CD4-positive, alpha-beta T cell treated with Interleukin-17A for 1 hour (primary cell): Measurements from ENCODE around the gene COLEC12.
"Not testable (repeated sequence)": the region's sequence is repeated elsewhere in the genome, so short reads cannot be mapped to it uniquely, and the experiment has no call there.

ENCODE experiments used
- DNase-seq: peaks from one replicate; pipeline ENCODE4 v3.0.0-alpha.2; 2020

The COLEC12 gene

DNA sequence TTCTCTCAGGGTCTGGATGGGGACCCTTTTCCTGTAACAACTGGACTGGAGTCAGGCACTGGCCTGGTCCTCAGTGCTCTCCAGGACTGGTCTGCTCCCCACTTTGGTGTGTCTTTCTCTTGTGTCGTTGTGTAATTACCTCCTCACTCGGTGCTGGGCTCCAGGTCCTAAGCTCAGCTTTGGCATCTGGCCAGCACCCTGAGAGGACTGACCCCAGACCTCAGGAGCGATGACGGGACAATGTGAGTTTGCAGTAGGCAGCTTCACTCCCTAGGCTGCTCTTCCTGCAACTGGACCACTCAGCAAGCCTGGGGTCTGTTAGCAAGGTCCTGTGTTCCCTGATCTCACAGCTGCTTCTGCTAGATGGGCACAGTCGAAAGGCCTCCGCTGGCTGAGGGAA lies 93.8 kb downstream of the COLEC12 start:
- no peak for DNase-seq

DNA sequence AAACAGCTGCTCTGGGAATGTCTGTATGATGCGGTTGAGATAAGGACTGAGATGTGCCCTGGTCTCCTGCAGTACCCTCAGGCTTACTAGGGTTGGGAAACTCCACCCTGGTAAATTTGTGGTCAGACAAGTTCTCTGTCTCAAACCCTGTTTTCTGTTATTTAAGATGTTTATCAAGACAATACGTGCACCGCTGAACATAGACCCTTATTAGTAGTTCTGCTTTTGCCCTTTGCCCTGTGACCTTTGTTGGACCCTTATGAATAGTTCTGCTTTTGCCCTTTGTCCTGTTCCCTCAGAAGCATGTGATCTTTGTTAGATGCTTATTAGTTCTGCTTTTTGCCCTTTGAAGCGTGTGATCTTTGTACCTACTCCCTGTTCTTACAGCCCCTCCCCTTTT lies 95.5 kb downstream of the COLEC12 start:
- not testable (repeated sequence) for DNase-seq

DNA sequence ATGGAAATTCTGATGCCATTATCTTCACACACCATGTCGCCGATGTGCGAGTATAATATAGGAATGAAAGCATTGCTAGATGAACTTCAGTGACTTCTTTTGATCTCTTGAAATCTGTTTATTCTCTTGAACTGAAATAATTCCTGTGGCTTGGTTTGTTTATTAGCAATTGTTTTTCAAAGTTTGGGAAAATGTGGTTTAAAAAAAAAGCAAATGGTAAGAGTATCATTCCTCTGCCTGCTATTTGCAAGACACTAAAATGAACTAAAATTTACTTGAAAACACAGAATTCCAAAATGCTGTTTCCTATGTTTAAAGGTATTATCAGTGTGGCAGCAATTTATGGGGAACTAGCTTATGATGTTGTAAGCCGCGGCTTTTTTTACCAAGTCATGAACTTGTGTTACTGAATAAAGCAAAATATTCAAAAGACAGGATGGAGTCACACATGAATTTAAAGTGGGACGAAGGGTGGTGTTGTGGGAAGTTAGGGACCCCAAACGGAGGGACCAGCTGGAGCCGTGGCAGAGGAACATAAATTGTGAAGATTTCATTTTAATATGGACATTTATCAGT lies 96.4 kb downstream of the COLEC12 start:
- no peak for DNase-seq

DNA sequence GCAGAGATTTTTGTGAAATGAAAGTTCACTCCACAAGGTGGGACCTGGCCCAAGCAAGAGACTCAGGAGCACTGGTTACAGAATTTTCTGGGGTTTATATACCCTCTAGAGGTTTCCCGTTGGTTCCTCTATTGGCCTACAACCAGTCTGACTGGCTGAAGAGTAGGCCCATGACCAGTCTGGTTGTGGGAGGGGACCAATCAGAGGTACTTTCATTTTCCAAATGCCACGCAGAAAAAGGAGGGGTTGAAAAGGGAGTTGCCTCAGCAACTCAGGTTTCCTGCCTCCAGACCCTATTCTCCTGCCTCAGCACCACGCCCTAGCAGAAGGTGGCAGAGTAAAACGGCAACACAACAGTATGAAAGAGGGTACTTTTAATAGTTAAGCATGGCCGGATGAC lies 98.4 kb downstream of the COLEC12 start:
- DNase-seq, result no peak

DNA sequence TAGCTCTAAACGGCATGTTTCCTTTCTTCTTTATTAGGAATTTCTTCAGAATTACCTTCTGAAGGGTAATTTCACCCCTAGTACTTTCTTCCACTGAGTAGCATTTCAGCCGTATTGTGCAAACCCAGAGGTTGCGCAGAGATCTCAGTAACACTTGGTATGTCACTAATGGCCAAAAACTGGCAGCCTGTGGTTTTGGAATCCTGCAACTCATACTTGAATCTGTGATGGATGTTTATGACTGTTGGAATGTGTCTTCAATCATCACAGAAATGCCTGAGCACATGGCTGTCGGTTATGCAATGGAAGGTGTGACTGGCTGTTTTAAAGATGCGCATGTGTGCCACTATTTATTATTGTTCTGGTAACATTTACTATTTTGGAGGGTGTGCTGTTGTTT lies 100.0 kb downstream of the COLEC12 start:
- DNase-seq, result no peak

DNA sequence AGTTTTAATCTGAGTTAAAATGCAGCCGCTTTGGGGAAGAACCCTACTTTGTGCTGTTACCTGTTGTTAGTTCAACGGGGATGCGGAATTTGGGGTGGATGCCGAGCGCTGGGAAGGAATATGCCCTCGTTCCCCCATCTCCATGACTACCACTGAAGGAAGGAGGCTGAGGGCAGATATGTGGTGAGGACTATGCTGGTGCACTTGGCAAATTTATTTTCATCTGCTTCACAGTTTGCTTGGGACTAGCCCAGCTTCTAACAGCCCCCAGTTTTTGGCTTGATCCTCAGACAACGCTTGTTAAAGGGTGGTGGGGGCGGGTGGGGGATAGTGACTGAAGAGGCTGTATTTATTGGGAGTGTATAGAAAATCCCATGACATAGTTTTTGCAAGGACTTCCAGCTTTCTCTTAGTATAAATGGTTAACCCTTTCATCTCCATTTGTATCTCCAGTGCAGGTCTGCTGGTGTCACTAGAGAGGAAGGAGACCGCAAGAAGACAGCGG lies 100.8 kb downstream of the COLEC12 start:
- no peak for DNase-seq

DNA sequence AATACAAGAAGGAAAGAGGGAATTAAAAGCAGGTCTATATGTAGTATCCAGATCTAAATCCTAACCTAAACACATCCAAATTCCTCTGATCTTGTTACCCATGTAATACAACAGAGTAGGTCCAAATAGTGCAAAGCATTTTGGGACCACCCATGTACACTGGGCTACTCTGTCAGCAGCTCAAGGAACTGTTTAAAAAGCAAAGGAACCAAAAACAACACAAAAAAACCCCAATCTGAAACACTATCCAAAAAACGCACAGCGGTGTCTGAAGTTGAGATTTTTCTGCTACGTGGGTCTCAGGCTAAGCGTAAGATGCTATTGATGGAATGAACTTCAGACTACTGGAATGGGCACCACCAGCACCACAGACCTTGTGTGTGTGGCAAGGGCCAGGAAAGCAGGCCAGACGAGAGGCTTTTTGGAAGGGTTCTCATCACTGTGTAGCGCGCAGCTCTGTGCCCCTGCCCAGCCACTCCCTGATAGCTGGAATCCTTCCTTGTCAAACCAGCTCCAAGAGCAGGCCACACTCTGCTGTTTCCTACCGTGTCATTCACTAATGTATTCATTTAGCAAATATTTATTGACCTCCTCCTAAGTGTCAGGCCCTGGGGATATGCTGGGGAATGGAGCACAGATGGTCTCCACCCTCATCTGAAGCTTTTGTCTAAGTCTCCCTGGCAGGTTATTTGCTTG lies 101.4 kb downstream of the COLEC12 start:
- DNase-seq, result no peak

DNA sequence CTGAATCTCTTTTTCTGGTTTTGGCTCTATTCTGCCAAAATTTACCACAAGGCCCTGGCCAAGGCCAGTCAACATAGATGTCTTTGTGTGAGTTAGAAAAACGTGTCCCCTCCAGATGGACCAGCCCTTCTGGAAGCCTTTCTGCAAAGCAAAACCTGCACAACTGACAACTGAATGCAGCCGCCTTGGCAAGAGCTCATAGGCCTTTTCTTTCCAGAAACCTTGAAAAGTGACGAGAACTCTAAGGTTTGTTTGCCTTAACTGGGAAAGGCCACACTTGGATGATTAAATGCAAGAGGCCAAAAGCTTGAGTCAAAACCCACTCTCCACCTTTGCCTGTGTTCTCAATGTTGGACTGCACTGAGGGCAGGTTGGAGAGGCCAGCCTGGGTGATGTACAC lies 103.9 kb downstream of the COLEC12 start:
- no peak for DNase-seq

DNA sequence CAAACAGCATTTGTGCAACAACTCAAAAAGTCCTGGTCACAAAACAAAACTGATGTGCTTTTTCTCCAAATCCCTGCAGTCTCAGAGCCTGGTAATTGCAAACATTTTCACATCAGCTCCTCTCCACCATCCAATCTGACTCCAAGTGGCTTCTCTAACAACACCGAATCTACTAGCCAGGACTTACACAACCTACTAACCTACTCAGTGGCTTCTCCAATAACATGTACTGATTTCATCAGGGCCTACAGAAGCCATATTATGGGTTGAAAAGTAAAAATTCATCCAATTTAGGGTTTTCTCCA lies 104.3 kb downstream of the COLEC12 start:
- no peak for DNase-seq

DNA sequence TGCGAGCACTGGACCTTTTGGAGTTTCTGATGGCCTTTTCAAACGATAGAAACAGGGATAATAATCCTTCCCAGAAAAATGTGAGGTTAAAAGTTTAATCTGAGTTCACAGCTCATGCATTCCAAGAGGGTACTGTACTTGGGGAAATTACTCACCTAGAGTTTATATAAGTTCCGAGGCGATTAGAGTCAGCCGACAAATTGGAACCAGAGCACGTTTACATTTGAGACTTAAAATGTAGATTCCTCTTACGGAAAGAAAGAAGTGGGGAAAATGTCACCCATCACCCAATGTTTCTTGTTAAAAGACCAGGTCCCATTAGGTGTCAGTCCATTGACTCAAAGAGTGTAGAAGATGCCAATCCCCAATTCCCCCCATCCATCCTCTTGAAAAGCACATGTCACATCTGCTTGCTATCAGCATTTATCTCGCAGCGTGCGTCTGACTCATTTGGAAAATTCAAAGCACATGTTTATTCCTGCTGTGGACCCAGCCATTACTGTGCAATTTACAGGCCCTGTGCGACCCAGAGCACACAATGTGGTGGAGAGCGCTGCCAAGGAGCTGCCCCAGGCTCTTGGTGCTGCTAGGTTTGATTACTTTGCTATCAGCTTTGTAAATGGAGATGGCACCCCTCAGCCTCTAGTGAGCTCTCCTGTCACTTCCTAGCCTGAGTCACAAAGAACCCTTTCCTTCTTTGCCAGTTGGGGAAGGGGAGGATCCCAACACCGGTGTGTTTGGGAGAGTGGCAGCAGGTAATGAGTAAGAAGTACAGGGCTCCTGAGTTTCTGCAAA lies 104.8 kb downstream of the COLEC12 start:
- no peak for DNase-seq

DNA sequence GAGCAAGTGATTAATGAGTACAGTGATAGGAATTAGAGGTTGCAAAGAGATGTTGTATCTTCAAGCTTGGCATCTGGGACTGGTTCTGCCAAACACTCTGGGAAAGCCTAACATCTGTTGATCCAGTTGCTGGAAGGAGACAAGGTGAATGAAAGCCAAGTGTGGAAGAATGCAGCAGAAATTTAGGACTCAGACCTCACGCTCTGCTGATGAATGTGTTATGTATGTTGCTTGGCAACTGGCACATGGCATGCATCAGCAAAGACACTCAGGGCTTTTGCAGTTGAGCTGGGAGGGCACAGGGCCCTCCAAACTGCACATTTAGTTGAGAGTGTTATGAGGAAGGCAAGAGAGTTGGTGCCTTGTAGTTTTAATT lies 105.5 kb downstream of the COLEC12 start:
- no peak for DNase-seq

DNA sequence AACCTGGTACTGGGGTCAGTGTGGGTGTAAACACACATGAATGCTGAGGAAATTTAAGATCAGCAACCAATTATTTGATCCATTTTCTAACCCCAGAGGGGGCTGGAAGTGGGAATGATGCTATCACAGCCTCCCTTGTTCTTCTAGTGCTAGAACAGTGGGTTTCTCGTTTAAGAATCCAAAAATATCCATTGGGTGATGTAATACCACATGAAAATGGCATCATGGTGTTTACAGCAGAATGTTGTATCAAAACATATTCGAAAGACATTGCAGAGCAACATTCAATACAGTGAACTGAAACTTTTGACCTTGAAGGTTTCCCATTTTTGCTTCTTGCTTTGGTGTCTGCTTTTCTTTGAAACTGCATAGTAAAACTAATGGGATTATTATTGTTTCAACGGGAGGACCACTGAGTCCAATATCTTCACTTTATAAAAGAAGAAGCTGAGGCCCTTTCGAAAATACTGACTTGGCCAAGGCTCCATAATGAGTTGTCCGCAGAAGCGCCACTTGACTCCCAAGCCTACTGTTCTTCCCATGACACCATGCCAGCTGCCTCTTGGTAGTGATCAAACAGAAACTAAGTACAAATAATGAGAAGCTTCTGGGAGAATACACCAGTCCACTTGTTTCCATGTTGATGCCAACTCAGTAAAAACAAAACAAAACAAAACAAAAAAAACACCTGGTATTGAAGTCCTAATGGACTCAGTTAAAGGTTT lies 106.1 kb downstream of the COLEC12 start:
- no peak for DNase-seq

DNA sequence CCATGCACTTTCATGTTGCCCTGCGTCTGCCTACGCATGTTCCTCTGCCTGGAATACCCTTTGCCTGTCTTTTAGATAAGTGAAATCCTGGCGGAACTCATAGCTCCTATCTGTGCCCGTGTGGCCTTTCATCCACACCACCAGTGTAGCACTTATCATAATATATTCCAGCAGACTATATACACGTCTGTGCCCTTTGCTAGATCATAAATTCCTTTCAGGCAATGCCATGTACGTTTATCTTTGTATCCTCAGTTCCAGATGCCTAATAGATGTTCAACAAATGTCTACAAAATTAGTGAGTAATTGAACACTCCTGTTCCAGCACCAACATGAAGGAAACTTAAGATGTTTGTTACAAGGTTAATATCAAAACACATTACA lies 106.9 kb downstream of the COLEC12 start:
- no peak for DNase-seq

DNA sequence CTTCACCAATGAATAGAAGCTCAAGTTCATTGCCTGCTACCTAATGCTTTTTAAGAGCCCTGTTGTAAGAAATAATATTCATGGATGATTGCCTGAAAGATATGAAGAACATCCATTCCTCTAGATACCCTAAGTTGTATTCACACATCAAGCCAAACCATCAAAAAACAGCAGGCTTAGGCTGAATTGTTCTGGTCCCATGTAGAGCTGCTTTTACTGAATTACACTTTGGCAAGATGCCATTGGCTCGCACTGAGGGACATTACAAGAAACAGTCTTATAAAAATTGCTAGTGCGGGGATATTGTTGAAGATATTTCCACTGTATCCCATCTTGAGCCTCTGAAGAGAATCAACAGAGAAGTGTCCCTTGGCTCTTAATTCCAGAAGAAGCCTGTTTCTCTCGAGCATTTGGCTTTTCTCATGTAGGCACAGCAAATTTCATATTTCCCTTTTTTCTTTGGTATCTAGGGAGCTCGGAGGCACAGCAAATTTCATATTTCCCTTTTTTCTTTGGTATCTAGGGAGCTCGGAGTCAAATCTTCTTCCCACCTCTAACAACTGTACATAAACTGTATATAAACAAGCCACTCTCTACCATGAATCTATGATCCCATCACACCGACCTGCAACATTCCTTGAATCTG lies 107.5 kb downstream of the COLEC12 start:
- no peak for DNase-seq

DNA sequence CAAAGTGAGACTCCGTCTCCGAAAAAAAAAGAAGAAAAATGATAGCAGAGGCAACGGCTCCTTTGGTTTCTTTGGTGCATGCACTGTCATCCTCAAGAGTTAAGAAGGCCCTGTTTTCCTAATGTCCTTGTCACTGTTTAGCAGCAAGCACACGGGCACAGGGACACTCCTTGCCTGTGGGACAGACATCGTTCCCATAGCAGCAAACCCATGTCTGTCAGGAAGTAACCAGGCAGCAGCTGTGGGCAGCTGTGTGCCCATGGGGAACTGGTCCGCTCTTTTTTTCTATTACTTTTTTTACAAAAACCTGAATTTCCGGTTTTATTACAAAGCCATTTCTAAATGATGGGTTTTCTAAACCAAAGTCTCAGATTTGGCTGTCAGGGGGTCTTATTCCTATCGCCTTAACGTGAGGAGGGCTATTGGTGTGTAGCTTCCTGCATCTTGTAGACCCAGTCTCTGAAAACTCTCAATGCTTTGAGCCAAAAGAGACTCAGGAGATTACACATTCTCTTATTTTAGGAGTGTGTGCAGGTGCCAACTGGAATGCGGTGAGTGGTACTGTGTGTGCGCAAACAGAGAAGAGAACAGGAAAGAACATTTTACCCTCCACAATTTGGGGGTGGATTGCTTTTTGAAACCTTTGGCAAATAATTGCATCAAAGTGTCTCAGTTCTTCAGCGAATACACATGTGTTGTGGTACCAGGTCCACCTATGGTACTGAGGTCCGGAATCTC lies 109.6 kb downstream of the COLEC12 start:
- no peak for DNase-seq

DNA sequence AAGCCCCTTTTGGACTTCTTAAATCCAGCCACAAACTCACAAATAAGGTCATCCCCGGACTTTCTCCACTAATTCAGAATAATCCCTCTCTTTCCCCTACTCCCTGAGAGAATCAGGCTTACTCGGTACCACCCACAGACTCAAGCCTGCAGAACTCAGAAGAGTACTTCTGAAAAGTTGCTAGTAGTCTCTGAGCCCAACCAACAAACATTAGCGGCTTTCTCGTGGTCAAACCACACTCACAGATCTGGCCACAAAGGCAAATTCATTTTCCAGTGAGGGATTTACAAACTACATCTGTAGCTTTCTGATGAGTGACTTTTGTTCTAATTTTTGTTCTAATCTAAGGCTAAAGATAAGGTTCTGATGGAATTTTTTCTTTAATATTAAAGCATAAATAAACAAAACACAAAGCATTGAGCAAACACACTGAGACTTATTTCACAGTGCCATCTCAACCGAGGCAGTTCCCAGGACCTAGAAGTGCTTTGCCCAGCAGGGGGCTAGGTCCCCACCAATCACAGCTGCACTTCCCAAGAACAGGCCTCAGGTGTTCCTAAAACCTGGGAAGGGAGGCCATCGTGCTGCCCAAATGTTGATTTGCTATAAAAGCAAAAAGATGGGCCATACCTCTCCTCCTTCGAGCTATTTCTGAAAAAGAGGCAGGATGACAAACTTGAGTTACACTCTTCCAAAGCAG lies 110.7 kb downstream of the COLEC12 start:
- DNase-seq, result no peak

DNA sequence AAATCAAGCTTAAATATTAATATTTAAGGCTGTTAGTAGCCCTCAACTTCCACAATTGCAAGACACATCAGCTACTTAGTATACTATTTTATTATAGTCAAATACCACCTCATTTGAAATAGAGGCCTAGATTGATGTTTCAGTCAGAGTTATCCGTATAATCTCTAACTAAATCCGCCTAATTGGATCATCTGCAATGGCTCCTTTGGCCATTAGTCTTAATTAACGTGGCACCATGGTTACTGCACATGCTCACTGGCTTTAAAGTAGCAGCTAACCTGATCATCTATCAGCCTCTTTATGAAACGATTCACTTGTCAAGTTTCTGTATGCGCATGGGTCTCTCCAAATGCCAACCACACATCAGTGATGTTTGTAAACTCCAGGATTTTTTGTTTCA lies 112.3 kb downstream of the COLEC12 start:
- no peak for DNase-seq

DNA sequence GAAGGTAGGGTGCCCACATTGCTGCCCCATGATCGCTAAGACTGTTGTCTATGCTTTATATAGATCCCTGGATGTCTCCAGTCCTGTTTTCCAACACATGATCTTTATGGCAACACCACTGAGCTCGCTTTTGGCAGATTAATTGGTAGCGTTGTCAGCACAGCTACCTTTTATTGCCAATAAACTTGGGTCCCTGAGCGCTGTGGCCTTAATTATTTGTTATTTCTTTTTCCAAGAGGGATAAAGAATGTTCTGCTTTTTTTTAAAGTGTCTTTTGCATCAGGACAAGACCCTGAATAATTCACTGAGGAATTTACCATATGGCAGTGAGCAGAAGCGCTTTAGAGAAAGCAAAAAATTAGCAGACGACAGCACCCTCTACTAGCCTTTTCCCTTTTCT lies 113.5 kb downstream of the COLEC12 start:
- DNase-seq, result no peak

DNA sequence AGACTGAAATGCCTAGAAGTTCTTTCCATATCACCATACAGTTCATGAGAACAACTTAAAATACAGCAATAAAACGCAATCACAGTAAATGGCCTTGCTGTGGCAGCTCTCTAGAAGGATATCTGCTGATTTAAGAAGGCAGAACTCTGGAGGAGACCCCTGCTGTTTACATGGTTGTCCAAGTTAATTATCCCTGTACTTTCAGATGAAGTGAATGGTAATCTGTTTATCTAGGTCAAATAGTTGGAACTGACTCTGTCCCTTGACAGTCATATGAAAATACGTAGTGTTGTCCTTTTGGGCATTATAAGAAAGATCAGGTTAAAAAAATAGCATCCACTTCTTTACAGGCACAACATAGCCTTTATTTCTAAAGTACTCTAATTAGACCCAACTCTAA lies 115.6 kb downstream of the COLEC12 start:
- DNase-seq, result no peak

DNA sequence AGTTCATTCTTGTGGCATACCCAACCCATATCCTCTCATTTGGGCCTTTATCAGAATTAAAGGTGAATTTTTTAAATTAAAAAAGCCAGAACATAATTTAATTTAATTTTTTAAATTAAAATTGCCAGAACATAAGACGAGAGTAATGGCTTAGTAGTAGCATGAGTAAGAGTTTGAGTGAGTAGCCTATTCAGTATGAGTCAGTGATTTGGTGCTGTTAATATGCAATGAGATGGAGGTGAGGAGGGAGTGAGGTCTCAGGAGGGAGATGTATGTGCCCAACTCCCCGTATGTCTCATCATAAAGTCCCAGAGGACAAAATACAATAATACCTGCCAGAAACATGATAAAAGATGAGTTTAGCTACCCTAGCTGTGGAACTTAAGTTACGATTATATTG lies 117.4 kb downstream of the COLEC12 start:
- no peak for DNase-seq

DNA sequence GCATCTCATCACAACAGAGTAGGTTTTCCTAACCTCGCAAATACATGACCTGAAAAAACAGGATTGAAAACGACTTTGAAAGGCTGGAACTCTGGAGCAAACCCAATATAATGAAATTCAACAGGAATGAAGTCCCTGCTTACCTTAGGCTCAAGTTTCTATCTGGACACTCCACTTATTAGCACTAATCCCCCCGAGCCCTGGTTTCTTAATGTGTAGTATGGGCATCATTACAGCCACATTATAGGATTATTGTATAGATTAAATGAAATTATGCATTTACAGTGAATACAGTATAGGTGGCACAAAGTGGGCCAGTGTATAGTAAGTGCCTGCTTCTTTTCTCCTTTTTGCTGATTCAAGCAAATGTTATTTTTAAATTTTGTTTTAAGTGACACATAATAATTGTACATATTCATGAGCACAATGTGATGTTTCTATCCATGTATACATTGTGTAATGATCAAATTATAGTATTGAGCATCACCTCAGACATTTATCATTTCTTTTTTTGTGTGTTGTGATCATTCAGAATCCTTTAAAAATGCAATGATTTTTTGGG lies 118.0 kb downstream of the COLEC12 start:
- DNase-seq, result no peak
